ENCODE data around the gene CYP4F3.
"Not testable (repeated sequence)": the region's sequence is repeated elsewhere in the genome, so short reads cannot be mapped to it uniquely, and the experiment has no call there.

Gene CYP4F3

DNA sequence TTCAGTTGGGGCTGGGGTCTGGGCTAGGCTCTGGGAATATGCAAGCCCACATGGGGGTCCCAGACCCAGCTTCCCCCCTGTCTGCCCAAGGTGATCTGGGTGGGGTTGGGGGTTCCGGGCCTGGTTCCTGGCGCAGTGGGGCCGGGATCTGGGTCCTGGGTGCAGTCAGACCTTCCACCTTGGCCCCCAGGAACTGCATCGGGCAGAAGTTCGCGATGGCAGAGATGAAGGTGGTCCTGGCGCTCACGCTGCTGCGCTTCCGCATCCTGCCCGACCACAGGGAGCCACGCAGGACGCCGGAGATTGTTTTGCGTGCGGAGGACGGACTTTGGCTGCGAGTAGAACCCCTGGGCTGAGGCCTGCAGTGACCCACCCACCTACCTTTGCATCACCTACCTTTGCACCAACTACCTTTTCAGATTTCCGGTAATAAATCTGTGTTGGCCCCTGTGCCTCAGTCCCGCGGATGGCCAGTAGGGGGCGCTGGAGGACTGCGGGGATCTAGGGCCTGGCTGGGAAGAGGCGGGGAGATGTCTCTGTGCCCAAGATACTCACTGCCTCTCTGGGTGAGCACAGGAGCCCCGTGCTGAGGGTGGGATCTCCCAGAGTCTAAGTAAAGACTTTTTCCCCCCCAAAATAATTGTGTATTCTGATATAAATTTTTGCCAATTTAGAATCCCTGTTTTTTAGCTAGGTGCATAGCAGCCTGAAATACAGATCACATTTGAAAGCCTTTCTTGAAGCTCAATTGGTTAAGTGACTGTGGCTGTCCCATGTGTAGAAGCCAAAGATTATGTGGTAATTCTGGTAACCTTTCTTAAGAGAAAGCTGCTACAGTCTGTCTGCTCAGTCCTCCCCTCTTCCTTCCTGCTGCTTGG is 11.5 kb upstream of the CYP4F3 start:
- peak in 48 of 56 donors; percentile 5 to 82 (median 46) for DNase-seq

DNA sequence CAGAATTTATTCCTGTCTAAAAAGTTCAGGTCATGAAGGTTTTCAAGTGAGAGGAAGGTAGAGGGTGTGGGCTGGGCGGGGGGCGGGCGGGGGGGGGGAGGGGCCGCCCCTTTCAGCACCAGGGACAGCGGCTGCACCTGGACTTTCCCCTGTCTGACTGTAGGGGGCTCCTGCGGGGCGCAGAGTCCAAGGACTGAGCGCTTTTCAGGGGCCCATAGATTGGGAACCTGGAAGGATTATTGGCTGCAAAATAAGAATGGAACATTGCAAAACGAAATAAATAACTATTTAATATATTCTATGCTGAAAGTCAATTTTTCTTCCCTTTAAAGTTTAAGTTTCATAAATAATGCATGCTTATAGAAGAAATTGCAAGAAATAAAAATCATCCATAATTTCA is 8.9 kb upstream of the CYP4F3 start:
- DNase-seq, result peak in 2 of 56 donors; percentile 4 to 6

- peak in 1 of 56 donors; percentile 12 for DNase-seq
Observed at GRCh38 chr19:15633082-15633835, 7.4 kb upstream of the CYP4F3 start.

DNA sequence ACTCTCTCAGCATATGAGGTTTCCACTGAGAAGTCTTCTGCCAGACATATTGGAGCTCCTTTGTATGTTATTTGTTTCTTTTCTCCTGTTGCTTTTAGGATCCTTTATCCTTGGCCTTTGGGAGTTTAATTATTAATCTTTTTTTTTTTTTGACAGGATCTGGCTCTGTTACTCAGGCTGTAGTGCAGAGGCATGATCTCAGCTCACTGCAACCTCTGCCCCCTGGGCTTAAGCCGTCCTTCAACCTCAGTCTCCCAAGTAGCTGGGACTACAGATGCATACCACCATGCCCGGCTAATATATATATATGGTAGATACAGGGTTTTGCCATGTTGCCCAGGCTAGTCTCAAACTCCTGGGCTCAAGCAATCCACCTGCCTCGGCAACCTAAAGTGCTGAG is 6.6 kb upstream of the CYP4F3 start:
- no peak for DNase-seq

DNA sequence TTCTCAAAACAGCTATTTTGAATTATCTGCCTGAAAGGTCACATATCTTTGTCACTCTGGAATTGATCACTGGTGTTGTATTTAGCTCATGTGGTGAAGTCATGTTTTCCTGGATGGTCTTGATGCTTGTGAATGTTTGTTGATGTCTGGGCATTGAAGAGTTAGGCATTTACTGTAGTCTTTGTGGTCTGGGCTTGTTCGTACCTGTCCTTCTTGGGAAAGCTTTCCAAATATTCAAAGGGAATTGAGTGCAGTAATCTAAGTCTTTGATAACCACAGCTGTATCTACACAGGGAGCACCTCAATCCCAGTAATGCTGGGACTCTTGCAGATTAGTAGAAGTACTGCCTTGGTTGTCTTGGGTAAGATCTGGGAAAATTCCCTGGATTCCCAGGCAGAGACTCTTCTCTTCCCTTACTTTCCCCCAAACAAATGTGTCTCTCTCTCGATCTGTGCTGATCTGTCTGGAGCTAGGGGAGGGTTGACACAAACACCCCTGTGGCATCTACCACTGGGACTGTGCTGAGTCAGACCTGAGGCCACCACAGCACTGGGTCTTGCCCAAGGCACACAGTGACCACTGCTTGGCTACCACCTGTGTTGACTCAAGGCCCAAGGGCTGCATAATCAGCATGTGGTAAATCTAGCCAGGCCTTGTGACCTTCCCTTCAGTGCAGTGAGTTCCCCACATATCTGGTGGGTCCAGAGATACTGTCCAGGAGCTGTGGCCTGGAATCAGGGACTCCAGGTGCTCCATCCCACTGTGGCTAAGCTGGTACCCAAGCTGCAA is 5.5 kb upstream of the CYP4F3 start:
- DNase-seq, result no peak

GRCh38 chr19:15636026-15636425 is 4.7 kb upstream of the CYP4F3 start:
- peak in 36 of 56 donors; percentile 1 to 67 (median 18) for DNase-seq

DNA sequence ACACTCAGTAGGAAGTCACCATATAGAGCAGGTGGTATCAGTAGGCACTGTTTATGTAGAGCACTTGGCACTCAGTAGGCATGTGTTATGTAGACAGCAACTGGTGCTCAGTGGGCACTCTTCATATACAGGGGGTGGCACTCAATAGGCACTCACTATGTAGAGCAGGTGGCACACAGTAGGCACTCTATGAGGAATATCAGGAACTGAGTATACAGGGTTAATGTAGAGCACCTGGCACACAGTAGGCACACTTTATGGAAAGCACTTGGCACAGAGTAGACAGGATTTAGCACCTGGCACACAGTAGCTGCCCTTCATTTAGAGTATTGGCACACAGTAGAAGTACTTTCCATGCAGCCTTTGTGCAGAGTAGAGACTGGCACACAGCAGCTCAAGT is 1.1 kb upstream of the CYP4F3 start:
- no peak for DNase-seq

- no peak for DNase-seq
Observed at GRCh38 chr19:15640904-15641597, 354 bp downstream of the CYP4F3 start.

DNA sequence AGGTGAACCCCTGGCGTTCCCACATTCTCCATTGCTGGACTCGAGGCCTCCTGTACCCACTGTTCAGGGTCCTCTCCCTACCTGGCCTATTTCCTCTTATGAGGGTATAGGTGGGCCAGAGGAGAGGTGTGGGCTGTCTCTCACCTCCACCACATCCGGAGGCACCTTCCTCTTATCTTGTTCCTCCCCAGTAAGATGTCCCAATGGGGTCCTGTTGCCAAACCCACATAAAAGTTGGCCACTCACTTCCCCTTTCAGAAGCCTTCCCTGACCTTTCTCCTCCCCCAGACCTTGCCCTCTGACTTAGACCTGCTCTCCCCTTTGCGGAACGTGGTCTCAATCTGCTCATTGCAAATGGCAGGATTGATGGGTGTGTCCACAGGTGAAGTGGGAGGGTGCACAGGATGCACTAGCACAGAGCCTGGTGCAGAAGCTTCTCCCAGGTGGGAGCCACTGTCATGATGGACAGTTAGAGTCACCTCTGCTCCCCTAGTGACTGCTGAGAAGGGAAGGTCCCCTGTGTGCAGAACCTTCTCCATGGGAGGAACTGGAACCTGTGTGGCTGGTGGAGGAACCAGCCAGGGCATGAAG is 1.3 kb downstream of the CYP4F3 start:
- DNase-seq, result no peak

DNA sequence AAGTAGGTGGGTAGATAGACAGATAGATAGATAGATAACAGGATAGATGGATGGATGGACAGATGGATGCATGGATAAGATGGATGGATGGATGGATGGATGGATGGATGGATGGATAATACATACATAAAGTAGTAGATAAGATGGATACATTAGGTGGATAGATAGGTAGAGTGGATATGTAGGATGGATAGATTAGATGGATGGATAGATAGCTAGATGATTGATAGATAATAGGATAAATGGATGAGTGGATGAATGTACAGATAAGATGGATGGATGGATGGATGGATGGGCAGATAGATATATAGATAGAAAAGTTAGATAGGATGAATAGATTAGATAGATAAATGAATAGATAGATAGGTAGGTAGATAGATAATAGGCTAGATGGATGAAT is 2.1 kb downstream of the CYP4F3 start:
- DNase-seq, result no peak

DNA sequence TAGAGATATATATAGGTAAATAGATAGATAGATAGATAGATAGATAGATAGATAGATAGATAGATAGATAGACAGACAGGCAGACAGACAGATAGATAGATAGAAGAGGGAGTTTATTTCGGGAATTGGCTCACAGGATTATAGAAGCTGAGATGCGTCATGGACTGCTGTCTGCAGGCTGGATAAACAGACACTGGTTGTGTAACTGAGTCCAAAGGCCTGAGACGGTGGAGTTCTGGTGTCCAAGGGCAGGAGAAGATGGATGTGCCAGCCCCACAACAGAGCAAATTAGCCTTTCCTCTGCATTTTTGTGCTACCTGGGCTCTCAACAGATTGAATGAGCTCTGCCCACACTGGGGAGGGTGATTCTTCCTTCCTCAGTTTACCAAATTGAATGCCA is 2.7 kb downstream of the CYP4F3 start:
- DNase-seq, result no peak

DNA sequence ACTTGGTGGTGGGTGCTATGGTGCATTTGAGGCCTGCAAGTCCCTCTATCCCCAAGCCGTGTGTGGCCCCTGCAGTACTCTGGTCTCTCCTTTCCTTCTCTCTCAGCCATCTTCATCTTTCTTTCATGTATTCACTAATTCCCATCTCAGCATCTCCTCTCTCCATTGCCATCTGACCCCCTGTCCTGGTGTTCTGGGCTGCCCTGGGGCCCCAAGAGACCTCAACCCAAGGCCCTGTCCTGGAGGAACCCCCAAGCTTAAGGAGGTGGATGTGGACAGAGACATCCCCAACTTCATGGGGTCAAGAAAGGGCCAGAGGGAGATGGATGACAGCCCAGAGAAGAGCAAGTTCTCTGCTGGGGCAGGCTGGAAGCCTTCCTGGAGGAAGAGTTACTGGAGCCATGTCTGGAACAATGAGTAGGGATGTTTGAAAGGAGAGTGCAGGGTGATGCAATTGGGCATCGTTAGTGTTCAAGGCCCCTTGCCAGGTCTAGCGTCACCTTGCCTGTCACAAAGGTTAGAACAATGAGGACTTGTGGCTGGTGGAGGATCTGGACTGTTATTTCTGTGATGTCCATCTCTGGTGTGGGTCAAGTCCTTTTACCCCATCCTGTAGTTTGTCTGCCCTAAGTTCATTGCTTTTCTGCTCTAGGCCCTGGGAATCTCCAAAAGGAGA is 3.5 kb downstream of the CYP4F3 start:
- no peak for DNase-seq

GRCh38 chr19:15644816-15645215 is 4.1 kb downstream of the CYP4F3 start:
- DNase-seq, result no peak

DNA sequence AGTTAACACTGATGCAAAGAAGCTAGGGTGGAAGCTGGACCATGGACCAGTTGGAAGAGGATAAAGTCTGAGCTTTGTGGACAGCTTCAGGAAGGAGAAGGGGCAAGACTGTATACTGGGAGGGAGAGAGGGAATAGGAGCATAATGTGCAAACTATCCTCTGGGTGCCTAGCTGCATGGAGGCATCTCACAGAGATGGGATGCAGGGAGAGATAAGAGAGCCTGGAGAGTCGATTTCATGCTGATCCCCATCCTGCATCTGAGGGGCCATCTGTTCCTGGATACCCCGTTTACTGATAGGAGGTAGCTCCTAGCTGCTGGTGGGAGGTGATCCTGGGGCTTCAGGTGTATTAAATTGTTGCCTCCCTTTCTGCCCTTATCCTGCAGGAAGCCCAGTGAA is 8.8 kb downstream of the CYP4F3 start:
- DNase-seq, result no peak

DNA sequence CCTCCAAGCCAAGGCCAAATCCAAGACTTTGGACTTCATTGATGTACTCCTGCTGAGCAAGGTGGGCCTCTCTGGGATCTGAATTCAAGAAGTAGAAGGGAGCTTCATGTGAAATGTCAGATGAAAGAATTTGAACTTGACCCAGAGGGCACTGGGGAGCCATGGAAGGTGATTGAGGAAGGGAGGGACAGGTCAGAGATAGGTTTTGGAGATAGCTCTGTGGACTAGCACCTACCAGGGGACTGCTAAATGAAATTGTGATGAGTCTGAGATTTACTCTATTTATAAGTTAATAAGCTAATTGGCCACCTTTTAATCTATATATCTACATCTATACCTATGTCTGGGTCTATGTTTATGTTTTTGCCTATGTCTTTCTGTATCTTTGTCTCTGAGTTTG is 9.4 kb downstream of the CYP4F3 start:
- not testable (repeated sequence) for DNase-seq

DNA sequence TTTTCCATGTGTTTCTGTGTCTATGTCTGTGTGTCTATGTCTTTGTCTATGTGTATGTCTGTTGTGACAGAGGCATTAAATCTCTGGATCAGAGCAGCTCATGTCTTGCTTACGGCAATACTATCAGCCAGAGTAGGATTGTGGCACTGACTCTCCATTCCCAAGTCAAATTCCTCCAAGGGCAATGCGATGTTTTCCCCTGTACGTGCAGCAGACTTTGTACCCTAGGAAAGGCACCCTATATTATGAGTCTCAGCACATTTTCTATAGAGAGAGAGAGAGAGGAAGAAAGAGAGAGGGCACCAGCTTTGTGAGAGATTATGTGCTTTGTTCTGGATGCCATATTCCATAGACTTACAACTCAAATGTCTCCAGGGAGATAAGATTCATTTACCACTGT is 11.1 kb downstream of the CYP4F3 start:
- no peak for DNase-seq

GRCh38 chr19:15652559-15653278 is 12.0 kb downstream of the CYP4F3 start:
- no peak for DNase-seq

- no peak for DNase-seq
Observed at GRCh38 chr19:15656467-15656866, 15.8 kb downstream of the CYP4F3 start.

- no peak for DNase-seq
Observed at GRCh38 chr19:15663247-15663646, 22.6 kb downstream of the CYP4F3 start.

- DNase-seq, result no peak
Observed at GRCh38 chr19:15666186-15666585, 25.5 kb downstream of the CYP4F3 start.

Measured in amygdala (tissue), 56 donors.